CD8-positive, alpha-beta memory T cell (primary cell): ENCODE data around the gene GDPD5. TPM values are rescaled to one million over a fixed set of nuclear protein-coding genes. Genes with fewer than 3 reads are reported as not detected.

Experiments used
- CTCF ChIA-PET: fragments of 350-600 bp; sonication (Branson Sonifier 250); formaldehyde crosslinking; loops from one replicate; lab custom pipeline; 2021; ENCODE audit warnings: antibody characterized with exemption; lab: Charles Lee
- POLR2A ChIA-PET: fragments of 350-600 bp; sonication (Branson Sonifier 250); formaldehyde crosslinking; loops from one replicate; lab custom pipeline; 2021; ENCODE audit warnings: antibody characterized with exemption; lab: Charles Lee
- DNase-seq, 5 donors: peaks; one replicate each; pipeline versions ENCODE4 v3.0.0 to v3.0.0-alpha.2; 2020 to 2022; ENCODE audit warnings: mixed read lengths in 1 of 5
- H3K27ac ChIP-seq: one replicate; pipeline ENCODE4 v1.7.0; 2013; ENCODE audit warnings: low read depth, mild to moderate bottlenecking, low read length, moderate library complexity
- H3K27me3 ChIP-seq: 2 replicates; pipeline ENCODE4 v1.7.0; 2013; ENCODE audit warnings: low read length, mild to moderate bottlenecking; ENCODE audit not compliant: insufficient read depth, poor library complexity, severe bottlenecking
- H3K36me3 ChIP-seq: 2 replicates; pipeline ENCODE4 v1.7.0; 2013; ENCODE audit warnings: mild to moderate bottlenecking, low read length, moderate library complexity; ENCODE audit not compliant: insufficient read depth
- H3K4me1 ChIP-seq: 2 replicates; pipeline ENCODE4 v1.7.0; 2013; ENCODE audit warnings: mild to moderate bottlenecking, low read length, moderate library complexity; ENCODE audit not compliant: insufficient read depth
- H3K4me3 ChIP-seq: 2 replicates; pipeline ENCODE4 v1.7.0; 2013; ENCODE audit warnings: mild to moderate bottlenecking, low read length
- H3K9me3 ChIP-seq: 2 replicates; pipeline ENCODE4 v1.7.0; 2013; ENCODE audit warnings: mild to moderate bottlenecking, low read length
- H3K27ac Mint-ChIP-seq, 8 donors: one replicate each; pipeline ENCODE4 v1.8.0; 2020 to 2021; ENCODE audit warnings: mixed read lengths in 8 of 8, mild to moderate bottlenecking in 6 of 8, inconsistent platforms in 3 of 8, moderate library complexity in 3 of 8
- H3K27me3 Mint-ChIP-seq, 2 donors: one replicate each; pipeline ENCODE4 v1.8.0; 2020 to 2021; ENCODE audit warnings: mixed read lengths in 2 of 2, mild to moderate bottlenecking in 1 of 2, moderate library complexity in 1 of 2
- H3K36me3 Mint-ChIP-seq, 3 donors: one replicate each; pipeline ENCODE4 v1.8.0; 2020 to 2021; ENCODE audit warnings: mixed read lengths in 3 of 3, inconsistent platforms in 1 of 3, mild to moderate bottlenecking in 1 of 3
- H3K4me1 Mint-ChIP-seq, 3 donors: one replicate each; pipeline ENCODE4 v1.8.0; 2020 to 2021; ENCODE audit warnings: mixed read lengths in 3 of 3, inconsistent platforms in 1 of 3, mild to moderate bottlenecking in 1 of 3
- H3K4me3 Mint-ChIP-seq, 7 donors: one replicate each; pipeline ENCODE4 v1.8.0; 2020 to 2021; ENCODE audit warnings: mixed read lengths in 7 of 7, mild to moderate bottlenecking in 6 of 7, moderate library complexity in 4 of 7, inconsistent platforms in 2 of 7
- H3K9me3 Mint-ChIP-seq, 5 donors: one replicate each; pipeline ENCODE4 v1.8.0; 2020 to 2022; ENCODE audit warnings: mixed read lengths in 5 of 5, mild to moderate bottlenecking in 3 of 5, moderate library complexity in 2 of 5, inconsistent platforms in 1 of 5
- polyA plus RNA-seq: library from polyadenylated mRNA; unstranded; fragments of 300-500 nt; fragmentation: Illumina TruSeq; gene quantifications from one replicate; pipeline ENCODE4 v1.2.3, GENCODE V29; 2021
- total RNA-seq, 2 experiments: library from RNA; stranded (reverse); gene quantifications; one replicate each; pipeline ENCODE4 v1.2.3, GENCODE V29; 2021

Gene GDPD5
- total and polyA plus RNA-seq, 3 experiments from 2014 or later, result 8.9 to 10.4 (median 9.1) TPM

- Histone ChIP-seq H3K36me3 (no peaks in the 10 kb centered on the region), H3K4me3 (no peak overlapping the region), H3K4me1 (peaks cover 14% of the 10 kb centered on the region), H3K27ac (no peak overlapping the region), H3K9me3 (no peaks in the 10 kb centered on the region), H3K27me3 (no peaks in the 10 kb centered on the region)
- Mint-ChIP-seq H3K36me3 (peaks cover 0 to 2% (median 0%) of the 10 kb centered on the region in 3 donors), H3K9me3 (no peaks in the 10 kb centered on the region), H3K27ac (peak overlapping the region in 1 of 8 donors; percentile 62), H3K27me3 (peaks cover 0 to 2% of the 10 kb centered on the region in 2 donors), H3K4me1 (peaks cover 21 to 66% (median 42%) of the 10 kb centered on the region in 3 donors), H3K4me3 (no peak overlapping the region)
- POLR2A ChIA-PET, result no interaction called here
- DNase-seq, result no peak
- CTCF ChIA-PET, result interaction anchor here (1.2 kb wide), 1 partner anchor 11 kb away, joined by 4 read pairs; the partner anchor contains the start of gene GDPD5
These were observed 11.1 kb downstream of the GDPD5 start for GRCh38 chr11:75514596-75514995.

- no peak overlapping the region for H3K4me3 ChIP-seq
- peaks cover 26% of the 10 kb centered on the region for H3K4me1 ChIP-seq
- no peak overlapping the region for H3K27ac ChIP-seq
- H3K36me3 Mint-ChIP-seq, result peaks cover 0 to 2% (median 0%) of the 10 kb centered on the region in 3 donors
- H3K36me3 ChIP-seq, result no peaks in the 10 kb centered on the region
- peaks cover 0 to 2% of the 10 kb centered on the region in 2 donors for H3K27me3 Mint-ChIP-seq
- H3K4me1 Mint-ChIP-seq, result peaks cover 24 to 68% (median 43%) of the 10 kb centered on the region in 3 donors
- CTCF ChIA-PET, result no interaction called here
- H3K4me3 Mint-ChIP-seq, result no peak overlapping the region
- no peaks in the 10 kb centered on the region for H3K9me3 Mint-ChIP-seq
- no peaks in the 10 kb centered on the region for H3K27me3 ChIP-seq
- POLR2A ChIA-PET, result no interaction called here
- no peaks in the 10 kb centered on the region for H3K9me3 ChIP-seq
- DNase-seq, result no peak
- peak overlapping the region in 2 of 8 donors; percentile 29 to 70 for H3K27ac Mint-ChIP-seq
These were observed 12.5 kb downstream of the GDPD5 start for GRCh38 chr11:75513250-75513649.

GRCh38 chr11:75510723-75511019 is 15.1 kb downstream of the GDPD5 start:
- H3K4me3 ChIP-seq, result no peak overlapping the region
- H3K4me3 Mint-ChIP-seq, result peak overlapping the region in 1 of 7 donors; percentile 15
- no peaks in the 10 kb centered on the region for H3K27me3 ChIP-seq
- H3K9me3 Mint-ChIP-seq, result no peaks in the 10 kb centered on the region
- CTCF ChIA-PET, result interaction anchor here (1.0 kb wide), 1 partner anchor 15 kb away, joined by 3 read pairs; the partner anchor contains the start of gene GDPD5
- H3K4me1 ChIP-seq, result peaks cover 31% of the 10 kb centered on the region
- no peaks in the 10 kb centered on the region for H3K36me3 Mint-ChIP-seq
- H3K4me1 Mint-ChIP-seq, result peaks cover 19 to 55% (median 31%) of the 10 kb centered on the region in 3 donors
- H3K27ac Mint-ChIP-seq, result peak overlapping the region; percentile 31 to 89 (median 56)
- H3K36me3 ChIP-seq, result no peaks in the 10 kb centered on the region
- H3K27ac ChIP-seq, result no peak overlapping the region
- H3K9me3 ChIP-seq, result no peaks in the 10 kb centered on the region
- no peak for DNase-seq
- POLR2A ChIA-PET, result interaction anchor here (0.6 kb wide), 2 partner anchors 51 to 230 kb away, joined by 3 to 5 read pairs; no protein-coding TSS in a partner anchor
- no peaks in the 10 kb centered on the region for H3K27me3 Mint-ChIP-seq

GRCh38 chr11:75510004-75510722 is 15.6 kb downstream of the GDPD5 start:
- Mint-ChIP-seq H3K4me3 (no peak overlapping the region), H3K36me3 (no peaks in the 10 kb centered on the region), H3K9me3 (no peaks in the 10 kb centered on the region), H3K27ac (peak overlapping the region in 4 of 8 donors; percentile 8 to 81 (median 60)), H3K4me1 (peaks cover 19 to 50% (median 31%) of the 10 kb centered on the region in 3 donors), H3K27me3 (no peaks in the 10 kb centered on the region)
- H3K36me3 ChIP-seq, result no peaks in the 10 kb centered on the region
- H3K4me1 ChIP-seq, result peaks cover 31% of the 10 kb centered on the region
- H3K4me3 ChIP-seq, result no peak overlapping the region
- H3K27me3 ChIP-seq, result no peaks in the 10 kb centered on the region
- CTCF ChIA-PET, result interaction anchor here (0.8 kb wide), 1 partner anchor 12 kb away, joined by 3 read pairs; no protein-coding TSS in a partner anchor
- POLR2A ChIA-PET, result interaction anchor here (0.6 kb wide), 2 partner anchors 51 to 229 kb away, joined by 3 to 5 read pairs; no protein-coding TSS in a partner anchor
- H3K27ac ChIP-seq, result no peak overlapping the region
- no peaks in the 10 kb centered on the region for H3K9me3 ChIP-seq
- no peak for DNase-seq

- Mint-ChIP-seq H3K27me3 (no peaks in the 10 kb centered on the region), H3K9me3 (no peaks in the 10 kb centered on the region), H3K27ac (peak overlapping the region; percentile 48 to 99 (median 94)), H3K4me1 (peaks cover 18 to 46% (median 31%) of the 10 kb centered on the region in 3 donors), H3K4me3 (peak overlapping the region in 1 of 7 donors; percentile 18), H3K36me3 (no peaks in the 10 kb centered on the region)
- POLR2A ChIA-PET, result no interaction called here
- CTCF ChIA-PET, result interaction anchor here (0.8 to 1.3 kb wide), 2 partner anchors 13 to 19 kb away, joined by 3 read pairs; no protein-coding TSS in a partner anchor
- Histone ChIP-seq H3K4me1 (peaks cover 31% of the 10 kb centered on the region), H3K27ac (peak overlapping the region; percentile 33), H3K36me3 (no peaks in the 10 kb centered on the region), H3K27me3 (no peaks in the 10 kb centered on the region), H3K9me3 (no peaks in the 10 kb centered on the region), H3K4me3 (no peak overlapping the region)
- DNase-seq, result no peak
These were observed 16.6 kb downstream of the GDPD5 start for GRCh38 chr11:75509020-75509720.

GRCh38 chr11:75508051-75508561 is 17.6 kb downstream of the GDPD5 start:
- POLR2A ChIA-PET, result interaction anchor here (0.7 to 1.0 kb wide), 3 partner anchors 24 to 264 kb away, joined by 4 to 5 read pairs (median 5); no protein-coding TSS in a partner anchor
- peak overlapping the region; percentile 48 to 99 (median 94) for H3K27ac Mint-ChIP-seq
- H3K36me3 Mint-ChIP-seq, result no peaks in the 10 kb centered on the region
- peak overlapping the region; percentile 1 to 54 (median 41) for H3K4me3 Mint-ChIP-seq
- H3K4me1 Mint-ChIP-seq, result peaks cover 18 to 41% (median 31%) of the 10 kb centered on the region in 3 donors
- no peaks in the 10 kb centered on the region for H3K27me3 Mint-ChIP-seq
- no peaks in the 10 kb centered on the region for H3K27me3 ChIP-seq
- CTCF ChIA-PET, result interaction anchor here (0.7 to 1.5 kb wide), 3 partner anchors 15 to 228 kb away, joined by 3 read pairs; no protein-coding TSS in a partner anchor
- H3K4me1 ChIP-seq, result peaks cover 31% of the 10 kb centered on the region
- H3K4me3 ChIP-seq, result no peak overlapping the region
- H3K27ac ChIP-seq, result peak overlapping the region; percentile 33
- no peaks in the 10 kb centered on the region for H3K9me3 ChIP-seq
- H3K9me3 Mint-ChIP-seq, result no peaks in the 10 kb centered on the region
- peak; percentile 22 to 70 (median 51) for DNase-seq
- H3K36me3 ChIP-seq, result no peaks in the 10 kb centered on the region

- no peaks in the 10 kb centered on the region for H3K27me3 Mint-ChIP-seq
- no peaks in the 10 kb centered on the region for H3K9me3 Mint-ChIP-seq
- H3K4me1 Mint-ChIP-seq, result peaks cover 18 to 37% (median 31%) of the 10 kb centered on the region in 3 donors
- H3K27ac ChIP-seq, result peak overlapping the region; percentile 33
- DNase-seq, result no peak
- no peaks in the 10 kb centered on the region for H3K27me3 ChIP-seq
- H3K4me3 Mint-ChIP-seq, result peak overlapping the region in 3 of 7 donors; percentile 30 to 54 (median 45)
- H3K4me3 ChIP-seq, result no peak overlapping the region
- no peaks in the 10 kb centered on the region for H3K36me3 ChIP-seq
- ChIA-PET CTCF (interaction anchor here (0.7 to 1.5 kb wide), 3 partner anchors 15 to 227 kb away, joined by 3 read pairs; no protein-coding TSS in a partner anchor), POLR2A (interaction anchor here (0.7 to 1.0 kb wide), 3 partner anchors 24 to 263 kb away, joined by 4 to 5 read pairs (median 5); no protein-coding TSS in a partner anchor)
- H3K27ac Mint-ChIP-seq, result peak overlapping the region; percentile 48 to 99 (median 94)
- H3K36me3 Mint-ChIP-seq, result peaks cover 0 to under 1% (median 0%) of the 10 kb centered on the region in 3 donors
- H3K4me1 ChIP-seq, result peaks cover 31% of the 10 kb centered on the region
- no peaks in the 10 kb centered on the region for H3K9me3 ChIP-seq
These were observed 18.2 kb downstream of the GDPD5 start for GRCh38 chr11:75507571-75507970.
